ENCODE measurements around the gene ZNF438. TPM values are rescaled to one million over a fixed set of nuclear protein-coding genes. Genes with fewer than 3 reads are reported as not detected.
"Not testable (repeated sequence)": the region's sequence is repeated elsewhere in the genome, so short reads cannot be mapped to it uniquely, and the experiment has no call there.

Gene ZNF438
- total RNA-seq, 2 donors from 2014 or later, result 11.4 to 11.6 TPM

- intact Hi-C loops (cut with DNase I), result no loop called here
- DNase-seq, result no peak
Measured at GRCh38 chr10:30805061-30805460, 226.6 kb downstream of the ZNF438 start.

GRCh38 chr10:30804478-30805055, 227.1 kb downstream of the ZNF438 start:
- peak; percentile 65 for DNase-seq
- intact Hi-C loops (cut with DNase I), result no loop called here
- ATAC-seq, result peak; percentile 63 to 84

More at GRCh38 chr10:30805061-30805460, 226.6 kb downstream of the ZNF438 start:
- ATAC-seq, result no peak

- intact Hi-C loops (cut with DNase I), result no loop called here
Measured at GRCh38 chr10:30803892-30804322, 227.8 kb downstream of the ZNF438 start.

GRCh38 chr10:30803058-30803457, 228.6 kb downstream of the ZNF438 start:
- ATAC-seq (peak in 1 of 2 donors; percentile 6), DNase-seq (no peak)
- intact Hi-C loops (cut with DNase I), result no loop called here

More at GRCh38 chr10:30803892-30804322, 227.8 kb downstream of the ZNF438 start:
- DNase-seq (no peak), ATAC-seq (peak; percentile 43 to 81)

- no peak for DNase-seq
- no peak for ATAC-seq
Measured at GRCh38 chr10:30800368-30800767, 231.3 kb downstream of the ZNF438 start.

GRCh38 chr10:30798646-30799185, 232.9 kb downstream of the ZNF438 start:
- no peak for DNase-seq
- intact Hi-C loops (cut with DNase I), result no loop called here
- no peak for ATAC-seq

More at GRCh38 chr10:30800368-30800767, 231.3 kb downstream of the ZNF438 start:
- intact Hi-C loops (cut with DNase I), result no loop called here

GRCh38 chr10:30795024-30795423, 236.6 kb downstream of the ZNF438 start:
- DNase-seq; intact Hi-C loops (cut with DNase I); ATAC-seq: not testable (repeated sequence)

Measured in left cardiac atrium (tissue), 4 donors.